Inflammatory macrophage treated with lipopolysaccharide for 4 hours (primary cell): ENCODE data around the gene EHF.
A peak's percentile ranks its signal among the peaks of the same experiment; 100 is the strongest.

Experiments
- DNase-seq: peaks from one replicate; pipeline ENCODE4 v3.0.0-alpha.2; 2020

EHF gene

DNA sequence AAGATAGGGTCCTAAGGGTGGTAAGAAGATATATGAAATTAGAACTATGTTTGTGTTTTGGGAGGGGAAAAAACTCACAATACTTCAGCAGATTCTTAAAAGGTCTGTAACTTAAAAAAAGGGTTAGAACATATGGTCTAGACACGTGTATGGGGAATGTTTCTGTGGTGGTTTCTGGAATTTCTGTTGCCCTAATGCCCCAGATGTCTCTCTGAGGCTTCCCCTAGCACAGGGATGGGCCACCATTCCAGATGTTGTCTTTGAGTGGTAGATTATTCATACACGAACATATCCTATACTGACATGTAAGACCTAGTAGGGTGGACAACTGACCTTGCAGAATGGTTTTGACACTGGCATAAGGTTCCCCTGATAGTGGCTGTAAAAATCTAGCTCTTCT, 26.2 kb downstream of the EHF start:
- DNase-seq = no peak

DNA sequence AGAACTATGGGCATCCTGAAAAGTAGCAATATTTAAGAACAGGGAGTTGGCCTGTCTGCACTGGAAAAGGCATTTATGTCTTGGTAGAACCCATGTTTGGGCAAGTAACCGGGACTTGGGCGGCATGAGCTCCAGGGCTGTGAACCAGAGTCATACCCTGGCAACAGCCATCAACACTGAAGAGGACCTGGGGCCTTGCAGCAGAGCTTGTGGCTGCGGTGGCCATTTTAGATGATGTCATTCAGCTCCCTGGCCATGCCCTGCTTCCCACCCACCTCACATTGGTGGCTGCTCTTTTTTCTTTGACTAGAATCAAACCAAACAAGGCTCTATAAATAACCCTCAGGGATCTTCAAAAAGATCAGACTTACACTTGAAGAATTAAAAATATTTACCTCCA, 26.6 kb downstream of the EHF start:
- DNase-seq = no peak

DNA sequence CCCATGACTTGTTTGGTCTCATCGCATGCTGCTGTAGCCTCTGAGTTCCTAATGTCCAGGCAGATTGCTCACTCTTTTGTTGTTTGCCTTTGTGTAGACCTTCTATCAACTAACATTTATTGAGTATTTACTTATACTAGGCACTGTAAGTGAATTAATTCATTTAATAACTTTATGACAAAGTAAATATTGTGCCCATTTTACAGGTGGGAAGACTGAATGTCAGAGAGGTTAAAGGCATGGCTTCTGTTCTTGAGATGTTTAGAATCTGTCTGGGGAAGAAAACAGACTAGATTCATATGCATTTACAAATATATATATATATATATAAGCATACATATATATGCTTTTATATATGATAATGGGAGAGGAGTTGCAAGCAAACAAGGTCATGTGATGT, 27.1 kb downstream of the EHF start:
- no peak for DNase-seq

DNA sequence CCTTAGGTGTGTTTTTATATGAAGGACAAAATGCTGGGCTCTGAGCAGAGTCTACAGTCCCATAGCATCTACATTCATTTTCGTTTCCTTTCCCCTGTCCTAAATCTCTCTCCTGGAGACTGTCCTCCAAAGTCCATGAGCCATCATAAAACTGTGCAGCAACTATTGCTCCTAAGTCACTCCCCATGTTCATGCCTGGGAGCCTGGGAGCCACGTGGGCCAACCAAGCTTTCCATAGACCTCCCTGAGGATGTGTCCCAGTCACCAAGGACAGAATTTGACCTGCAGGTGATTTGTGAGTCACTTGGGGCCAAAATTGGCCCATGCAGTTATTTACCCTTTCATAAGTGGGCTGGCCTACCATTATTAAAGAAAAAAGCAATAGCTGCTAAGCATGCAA, 28.7 kb downstream of the EHF start:
- no peak for DNase-seq

DNA sequence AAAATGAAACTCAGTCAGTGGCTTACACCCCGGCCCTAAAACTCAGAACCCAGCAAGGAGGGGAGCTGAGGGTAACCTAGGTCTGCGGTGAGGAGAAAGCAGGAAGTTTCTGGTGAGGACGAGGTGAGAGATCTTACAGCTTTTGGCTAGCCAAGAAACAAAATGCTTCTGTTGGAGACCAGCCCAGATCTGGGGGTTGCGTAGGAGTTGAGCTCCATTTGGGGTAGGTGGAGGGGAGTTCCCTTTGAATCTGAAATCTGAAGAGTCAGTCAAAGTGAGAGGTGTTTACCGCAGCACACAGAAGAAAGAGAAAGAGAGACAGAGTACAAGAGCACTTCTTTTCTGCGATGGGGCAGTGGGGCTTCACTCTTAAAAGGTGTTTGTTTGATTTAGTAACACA, 29.6 kb downstream of the EHF start:
- peak; percentile 22 for DNase-seq

DNA sequence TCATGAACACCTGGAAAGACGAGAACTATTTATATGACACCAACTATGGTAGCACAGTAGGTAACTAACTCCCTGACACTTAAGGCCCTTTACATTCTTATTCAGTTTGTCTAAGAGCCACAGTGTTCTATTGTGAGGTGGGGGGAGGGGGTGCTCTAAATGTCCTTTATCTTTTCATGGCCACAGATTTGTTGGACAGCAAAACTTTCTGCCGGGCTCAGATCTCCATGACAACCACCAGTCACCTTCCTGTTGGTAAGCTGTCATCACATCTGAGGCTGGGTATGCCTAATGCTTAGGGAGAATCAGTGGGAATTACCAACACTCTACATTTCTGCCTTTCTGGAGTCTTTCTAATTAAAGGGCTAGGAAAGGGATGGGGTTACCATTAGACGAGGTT, 30.7 kb downstream of the EHF start:
- DNase-seq = peak; percentile 43

DNA sequence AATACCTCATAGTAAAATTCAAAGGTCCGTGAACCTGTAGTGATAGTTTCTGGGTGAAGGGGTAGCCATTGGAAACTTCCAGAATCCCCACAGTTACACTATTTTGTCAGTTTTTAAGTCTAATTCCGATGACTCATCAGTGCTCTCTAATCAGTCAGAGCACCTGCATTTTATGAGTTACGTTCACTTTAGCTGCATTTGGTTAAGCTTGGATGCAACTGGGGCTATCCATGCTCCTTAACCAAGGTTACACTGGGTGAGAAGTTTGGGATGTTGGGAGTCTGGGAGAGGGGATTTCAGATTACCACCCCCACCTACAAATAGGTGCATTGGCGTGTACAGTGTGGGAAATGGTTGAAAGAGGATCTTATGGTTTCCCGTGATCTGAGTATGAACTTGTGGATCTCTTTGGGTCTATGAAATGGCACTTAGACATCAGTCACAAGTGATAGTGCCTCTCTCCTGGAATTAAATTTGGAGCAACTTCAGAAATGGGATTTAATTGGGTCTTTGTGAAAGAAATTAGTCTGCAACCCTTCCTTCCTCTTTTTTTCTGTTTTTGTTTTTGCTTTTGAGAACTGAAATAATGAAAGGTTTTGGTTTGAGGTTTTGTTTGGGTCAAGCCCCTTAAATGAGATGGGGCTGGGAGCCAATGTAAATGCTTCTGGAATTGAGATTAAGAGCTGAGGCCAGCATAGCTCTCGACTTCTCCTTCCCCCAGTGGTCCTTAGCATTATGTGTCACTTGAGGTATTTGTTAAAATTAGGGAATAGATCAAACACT, 31.5 kb downstream of the EHF start:
- peak; percentile 40 for DNase-seq

DNA sequence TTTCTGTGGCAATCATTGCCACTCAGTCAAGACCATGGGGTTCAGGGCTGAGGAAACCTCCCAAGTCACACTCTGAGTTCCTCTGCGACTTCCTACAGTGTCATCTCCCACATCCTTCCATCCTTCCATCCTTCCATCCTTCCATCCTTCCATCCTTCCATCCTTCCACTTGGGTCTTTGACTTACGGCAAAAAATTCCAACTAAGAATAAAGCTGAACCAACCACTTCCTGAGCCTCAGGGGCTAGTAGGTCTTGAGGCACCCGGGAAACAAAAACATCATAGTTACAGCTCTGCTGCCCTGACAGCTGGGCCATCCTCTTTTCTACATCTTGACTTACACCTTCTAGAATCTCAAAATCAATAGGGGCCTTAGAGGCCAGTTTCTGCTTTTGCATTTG, 32.1 kb downstream of the EHF start:
- DNase-seq = no peak

DNA sequence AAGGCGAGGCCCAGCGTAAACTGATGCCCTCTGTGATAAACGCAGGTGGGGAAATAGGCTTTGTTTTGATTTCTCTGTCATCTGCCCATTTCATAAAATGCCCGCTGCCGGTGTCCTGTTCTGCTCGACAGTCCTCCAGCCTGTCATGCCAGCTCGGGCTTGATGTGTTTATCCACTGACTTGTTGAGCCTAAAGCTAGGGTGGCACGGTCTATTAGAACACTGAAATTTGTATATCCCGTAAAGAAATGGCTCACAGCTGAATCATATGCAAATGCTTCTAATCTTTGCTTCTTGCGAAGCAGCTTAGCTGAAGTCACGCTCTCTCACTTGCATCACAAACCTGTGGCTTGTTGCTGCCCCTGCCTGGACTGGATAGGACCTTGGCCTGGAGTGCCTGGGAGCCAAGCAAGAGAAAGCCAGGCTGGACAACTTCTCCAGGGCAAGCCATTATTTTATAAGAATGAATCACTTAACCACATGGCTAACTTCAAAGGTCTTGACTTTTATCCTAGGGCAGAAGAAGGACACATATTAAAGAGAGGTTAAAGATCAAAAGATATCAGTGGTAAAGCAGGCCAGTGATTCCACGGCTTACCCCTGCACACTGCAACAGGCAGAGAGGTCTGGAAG, 33.1 kb downstream of the EHF start:
- DNase-seq = peak; percentile 91

DNA sequence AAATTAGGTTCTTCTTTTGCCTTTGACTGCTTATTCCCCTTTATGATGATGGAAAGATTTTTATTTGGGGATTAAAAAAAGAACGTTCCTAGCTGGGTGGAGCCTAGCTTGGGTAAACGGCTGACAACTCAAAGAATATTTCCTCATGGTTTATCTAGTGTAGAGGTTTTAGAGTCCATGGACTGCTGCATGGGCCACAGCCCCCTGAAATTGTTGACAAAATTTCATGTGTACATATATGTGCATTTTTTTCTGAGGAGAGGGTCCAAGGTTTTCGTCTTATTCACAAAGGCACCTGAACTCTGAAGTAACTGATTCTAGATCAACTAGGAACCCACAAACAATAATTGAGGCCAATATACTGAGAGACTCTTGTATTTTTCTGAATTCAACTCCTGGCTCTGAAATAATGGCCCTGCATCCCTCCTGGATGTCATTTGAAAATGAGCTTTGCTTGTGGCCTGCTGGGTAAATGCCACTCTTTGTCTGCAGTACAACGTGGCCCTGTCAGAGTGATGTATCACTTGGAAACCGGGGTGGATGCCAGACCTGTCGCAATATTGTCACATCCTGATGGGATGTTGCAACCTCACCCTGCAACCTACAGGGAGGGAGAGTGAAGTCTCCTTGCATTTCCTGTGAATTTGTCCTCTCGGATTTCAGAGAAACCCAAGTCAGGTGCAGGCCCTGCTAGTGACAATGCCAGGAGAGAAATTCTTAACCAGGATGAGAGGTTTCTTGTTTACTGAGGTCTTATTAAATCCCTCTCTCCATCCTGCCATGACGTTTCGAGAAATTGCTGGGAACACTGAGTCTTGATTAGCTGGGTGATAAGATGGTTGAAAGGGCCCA, 33.8 kb downstream of the EHF start:
- DNase-seq = peak; percentile 80

DNA sequence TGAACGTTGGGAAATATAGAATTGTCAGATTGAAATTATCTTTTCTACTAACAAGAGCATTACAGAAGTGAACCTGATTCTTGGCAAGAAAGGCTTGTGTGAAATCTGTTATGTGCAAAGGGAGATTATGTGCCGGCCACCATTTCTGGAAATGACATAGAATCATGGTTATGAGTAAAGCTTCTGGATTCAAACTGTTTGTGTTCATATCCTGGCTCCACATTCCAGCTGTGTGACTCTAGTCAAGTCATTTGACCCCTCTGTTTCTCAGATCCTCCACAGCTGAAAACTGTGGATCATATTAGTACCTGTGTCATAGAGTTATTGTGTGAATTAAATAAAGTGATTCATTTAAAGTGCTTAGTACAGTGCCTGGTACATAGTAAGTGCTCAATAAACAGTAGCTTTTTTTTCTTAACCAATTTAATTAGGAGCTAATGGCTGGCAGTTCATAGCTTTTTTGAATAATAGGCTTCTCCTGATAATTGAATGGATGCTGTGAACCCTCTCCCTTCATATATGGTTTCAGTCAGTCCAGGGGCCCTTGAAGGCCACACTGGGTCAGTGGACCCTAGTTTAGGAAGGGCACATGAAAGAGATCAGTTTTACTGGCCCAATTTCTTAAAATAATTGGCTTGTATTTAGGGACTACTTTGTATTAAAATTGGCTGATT, 34.6 kb downstream of the EHF start:
- DNase-seq = peak; percentile 17

DNA sequence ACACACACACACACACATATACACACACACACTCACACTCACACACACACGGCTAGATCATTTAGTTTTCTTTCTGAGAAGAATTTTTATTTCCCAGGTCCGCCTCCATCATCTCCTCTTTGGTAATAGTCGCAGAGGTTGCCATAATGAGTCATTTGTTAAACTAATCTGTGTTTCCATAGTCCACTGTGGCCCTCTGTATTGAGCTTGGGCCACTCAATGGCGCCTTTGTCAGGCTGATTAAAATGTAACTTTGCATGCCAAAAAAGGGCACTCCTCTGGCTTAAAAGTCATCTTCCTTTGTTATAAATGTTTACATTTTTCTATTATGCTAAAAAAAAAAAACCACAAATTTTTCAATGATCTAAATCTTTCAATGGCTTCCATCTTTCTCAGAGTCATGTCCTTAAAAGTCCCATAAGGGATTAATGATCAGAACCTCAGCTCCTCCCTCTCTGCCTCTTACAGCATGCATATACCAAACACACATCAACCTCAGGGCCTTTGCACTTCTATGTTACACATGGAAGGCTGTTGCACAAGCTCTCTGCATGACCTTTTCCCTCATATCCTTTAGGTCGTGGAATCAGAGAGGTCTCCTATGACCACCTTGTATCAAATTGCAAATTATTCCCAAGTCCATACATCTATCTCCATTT, 35.3 kb downstream of the EHF start:
- DNase-seq = peak; percentile 23

DNA sequence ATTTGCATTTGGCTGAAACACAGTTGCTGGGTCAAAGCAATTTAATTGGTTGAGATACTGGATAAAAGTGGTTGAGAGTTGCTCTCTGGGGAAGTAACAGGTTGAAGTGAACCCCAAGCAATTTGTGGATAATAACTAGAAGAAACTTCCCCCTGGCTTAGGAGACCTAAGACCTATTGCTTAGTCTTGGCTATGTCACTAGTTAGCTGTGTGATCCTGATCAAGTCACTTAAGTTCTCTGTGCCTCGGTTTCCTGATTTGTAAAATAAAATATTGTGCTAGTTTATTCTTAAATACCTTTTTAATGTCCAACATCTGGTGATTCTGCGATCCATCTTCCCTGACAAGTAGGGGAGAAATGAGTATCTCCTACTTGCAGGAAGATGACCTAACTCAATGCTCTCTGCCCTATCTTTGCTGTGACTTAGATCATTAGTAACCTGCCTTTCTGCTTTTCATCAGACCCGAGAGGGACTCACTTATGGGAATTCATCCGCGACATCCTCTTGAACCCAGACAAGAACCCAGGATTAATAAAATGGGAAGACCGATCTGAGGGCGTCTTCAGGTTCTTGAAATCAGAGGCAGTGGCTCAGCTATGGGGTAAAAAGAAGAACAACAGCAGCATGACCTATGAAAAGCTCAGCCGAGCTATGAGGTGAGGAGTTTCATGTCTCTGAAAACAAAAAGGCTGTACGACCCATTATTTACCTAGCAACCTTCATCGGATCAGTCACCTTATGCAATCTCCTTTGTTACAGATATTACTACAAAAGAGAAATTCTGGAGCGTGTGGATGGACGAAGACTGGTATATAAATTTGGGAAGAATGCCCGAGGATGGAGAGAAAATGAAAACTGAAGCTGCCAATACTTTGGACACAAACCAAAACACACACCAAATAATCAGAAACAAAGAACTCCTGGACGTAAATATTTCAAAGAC, 37.5 kb downstream of the EHF start:
- no peak for DNase-seq

DNA sequence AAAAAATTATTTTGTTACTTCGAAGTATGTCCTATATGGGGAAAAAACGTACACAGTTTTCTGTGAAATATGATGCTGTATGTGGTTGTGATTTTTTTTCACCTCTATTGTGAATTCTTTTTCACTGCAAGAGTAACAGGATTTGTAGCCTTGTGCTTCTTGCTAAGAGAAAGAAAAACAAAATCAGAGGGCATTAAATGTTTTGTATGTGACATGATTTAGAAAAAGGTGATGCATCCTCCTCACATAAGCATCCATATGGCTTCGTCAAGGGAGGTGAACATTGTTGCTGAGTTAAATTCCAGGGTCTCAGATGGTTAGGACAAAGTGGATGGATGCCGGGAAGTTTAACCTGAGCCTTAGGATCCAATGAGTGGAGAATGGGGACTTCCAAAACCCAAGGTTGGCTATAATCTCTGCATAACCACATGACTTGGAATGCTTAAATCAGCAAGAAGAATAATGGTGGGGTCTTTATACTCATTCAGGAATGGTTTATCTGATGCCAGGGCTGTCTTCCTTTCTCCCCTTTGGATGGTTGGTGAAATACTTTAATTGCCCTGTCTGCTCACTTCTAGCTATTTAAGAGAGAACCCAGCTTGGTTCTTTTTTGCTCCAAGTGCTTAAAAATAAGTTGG, 38.3 kb downstream of the EHF start:
- no peak for DNase-seq

DNA sequence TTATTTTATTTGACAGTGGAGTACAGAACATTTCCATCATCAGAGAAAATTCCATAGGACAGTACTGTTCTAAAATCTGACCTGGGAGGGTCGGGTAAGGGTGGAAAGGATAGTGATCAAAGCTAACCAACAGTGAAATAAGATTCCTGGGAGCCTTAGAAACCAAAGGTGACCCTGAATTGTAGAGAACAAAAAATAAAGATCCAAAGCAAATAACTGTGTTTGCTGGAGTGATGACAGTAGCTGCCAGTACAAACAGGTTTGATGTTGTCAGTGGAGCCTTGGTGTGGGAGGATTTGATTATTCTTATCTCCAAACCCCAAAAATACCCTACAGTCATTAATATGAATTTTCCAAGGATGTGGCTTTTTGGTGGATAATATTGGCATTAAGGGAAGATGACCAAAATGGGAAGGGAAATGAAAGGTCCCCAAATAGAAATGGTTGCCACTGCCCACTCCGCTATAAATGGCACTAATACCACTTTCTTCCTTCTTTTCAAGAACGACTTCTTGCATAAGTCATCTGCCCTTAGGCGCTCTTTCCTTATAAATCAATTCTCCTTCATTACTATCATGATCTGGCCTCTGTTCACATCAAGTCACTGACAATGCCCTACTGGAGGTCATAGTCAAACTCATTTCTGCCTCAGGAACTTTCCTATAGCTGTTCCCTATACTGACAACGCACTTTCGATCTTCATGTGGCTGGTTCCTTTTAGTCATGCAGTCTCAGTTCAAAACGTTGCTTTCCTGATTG, 44.4 kb downstream of the EHF start:
- DNase-seq = no peak

DNA sequence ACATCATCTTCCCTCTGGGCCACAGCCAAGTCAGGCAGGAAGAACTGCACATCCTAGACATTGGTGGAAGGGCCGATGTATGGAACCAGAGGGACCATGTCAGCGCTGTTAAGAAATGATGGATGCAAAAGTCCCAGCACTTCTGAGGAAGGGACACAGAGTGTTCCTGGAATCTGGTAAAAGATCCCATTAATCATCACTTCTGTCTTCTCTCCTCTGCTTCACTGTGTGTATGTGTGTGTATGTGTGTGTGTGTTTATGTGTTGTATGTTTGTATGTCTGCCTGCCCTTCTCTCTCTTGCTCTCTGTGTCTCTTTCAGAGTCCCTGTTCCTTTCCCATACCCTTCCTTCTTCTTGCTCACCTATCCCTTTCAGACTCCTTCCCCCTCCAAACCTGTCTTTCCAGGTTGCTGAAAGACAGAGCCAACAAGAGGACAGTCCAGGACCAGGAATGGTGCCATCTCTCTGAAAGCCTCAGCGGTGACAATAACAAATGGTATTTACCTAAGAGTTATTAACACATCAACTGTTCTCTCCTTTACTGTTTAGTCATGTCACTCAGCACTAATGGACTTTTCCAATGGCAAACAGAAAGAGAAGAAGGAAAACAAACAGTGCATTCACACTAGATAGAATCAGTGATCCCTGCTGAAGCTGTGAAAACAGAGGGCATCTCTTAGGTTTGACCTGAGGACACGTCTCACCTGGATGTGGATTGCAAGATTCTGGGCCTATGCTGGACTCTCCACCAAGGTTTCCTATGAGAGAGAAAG, 47.1 kb downstream of the EHF start:
- no peak for DNase-seq

DNA sequence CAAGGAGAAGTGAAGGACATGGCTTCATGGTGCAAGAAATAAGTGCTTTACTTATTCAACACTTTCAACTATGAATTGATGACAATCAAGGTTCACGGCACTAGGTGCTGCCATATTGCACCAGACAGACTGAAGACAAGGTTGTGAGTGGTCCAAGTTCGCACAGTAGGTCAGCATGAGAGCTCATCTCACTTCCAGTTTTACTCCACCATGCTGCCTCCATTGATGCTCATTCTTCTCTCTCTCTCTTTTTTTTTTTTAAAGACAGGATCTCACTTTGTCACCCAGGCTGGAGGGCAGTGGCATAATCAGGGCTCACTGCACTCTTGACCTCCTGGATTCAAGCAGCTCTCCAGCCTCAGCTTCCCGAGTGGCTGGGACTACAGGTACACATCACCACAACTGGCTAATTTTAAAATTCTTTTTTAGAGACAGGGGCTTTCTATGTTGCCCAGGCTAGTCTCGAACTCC, 47.7 kb downstream of the EHF start:
- no peak for DNase-seq

DNA sequence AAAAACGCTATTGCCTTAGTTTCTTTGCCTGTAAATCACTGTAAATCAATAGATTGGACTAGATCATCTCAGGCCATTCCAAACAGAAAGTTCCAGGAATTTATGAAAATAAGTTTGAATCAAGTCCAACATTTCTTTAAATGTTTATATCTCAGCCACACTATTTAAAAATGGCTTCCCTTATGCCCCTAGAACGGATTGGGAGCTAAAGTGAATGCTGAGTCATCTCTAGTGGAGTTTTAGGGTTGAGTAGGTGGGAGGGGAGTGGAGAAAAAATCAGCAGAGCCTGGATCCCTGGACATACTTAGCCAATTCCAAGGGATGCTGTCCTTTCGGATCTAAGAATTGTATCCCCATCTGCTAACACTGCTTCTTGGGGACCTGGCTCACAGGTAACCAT, 48.6 kb downstream of the EHF start:
- no peak for DNase-seq

DNA sequence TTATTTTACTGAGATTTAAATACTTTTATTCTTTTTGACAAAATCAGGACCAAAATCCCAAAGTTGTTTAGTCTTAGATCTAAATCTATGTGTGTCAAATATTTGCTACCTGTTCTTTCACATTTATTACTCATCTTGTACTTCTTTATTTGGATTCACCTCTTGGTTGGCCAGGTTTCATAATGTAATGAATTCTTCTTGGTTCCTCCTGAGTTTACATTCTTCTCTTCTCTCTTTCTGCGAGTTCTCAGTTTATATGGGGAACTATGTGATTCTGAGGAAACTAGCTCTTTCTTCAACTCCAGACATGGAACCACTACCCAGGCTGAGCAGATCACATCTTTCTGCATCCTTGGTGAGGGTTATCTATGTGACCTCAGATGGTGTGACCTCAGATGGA, 50.2 kb downstream of the EHF start:
- no peak for DNase-seq
